Neural cell (in vitro differentiated cells): ENCODE results near the gene GCDH. TPM values are rescaled to one million over a fixed set of nuclear protein-coding genes. Genes with fewer than 3 reads are reported as not detected.

Source experiments
- H2AFZ ChIP-seq: fragments of 200-600, 300-800 bp; sonication (generic), shearing (Covaris generic); 2 replicates; pipeline ENCODE4 v1.6.0; 2014; ENCODE audit warnings: low read depth, mild to moderate bottlenecking, antibody characterized with exemption, low read length, moderate library complexity
- H3F3A ChIP-seq: fragments of 200-600 bp; shearing (Covaris generic); 2 replicates; pipeline ENCODE4 v1.6.1; 2016; ENCODE audit warnings: mild to moderate bottlenecking, moderate library complexity, mixed read lengths, antibody characterized with exemption, low read length; ENCODE audit not compliant: insufficient read depth, poor library complexity, severe bottlenecking
- H3K27ac ChIP-seq: fragments of 200-600, 300-800 bp; sonication (generic), shearing (Covaris generic); 2 replicates; pipeline ENCODE4 v1.5.1; 2014; ENCODE audit warnings: mild to moderate bottlenecking, low read length, moderate library complexity
- H3K27me3 ChIP-seq: fragments of 300-800, 200-600 bp; sonication (generic), shearing (Covaris generic); 2 replicates; pipeline ENCODE4 v1.6.0; 2014; ENCODE audit warnings: mild to moderate bottlenecking, low read depth, low read length, moderate library complexity; ENCODE audit not compliant: insufficient read depth
- H3K36me3 ChIP-seq: fragments of 300-800, 200-600 bp; sonication (generic), shearing (Covaris generic); 2 replicates; pipeline ENCODE4 v1.5.1; 2014; ENCODE audit warnings: mild to moderate bottlenecking, antibody characterized with exemption, low read length, moderate library complexity; ENCODE audit not compliant: insufficient read depth
- H3K4me2 ChIP-seq: fragments of 300-800, 200-600 bp; sonication (generic), shearing (Covaris generic); 2 replicates; pipeline ENCODE4 v1.6.0; 2014; ENCODE audit warnings: mild to moderate bottlenecking, low read length
- H3K4me3 ChIP-seq: fragments of 300-800, 200-600 bp; sonication (generic), shearing (Covaris generic); 2 replicates; pipeline ENCODE4 v1.5.1; 2014; ENCODE audit warnings: mild to moderate bottlenecking, low read length, moderate library complexity
- H3K79me2 ChIP-seq: fragments of 200-600 bp; shearing (Covaris generic); replicated peaks from 2 replicates; pipeline ENCODE4 v1.6.0; 2014; ENCODE audit warnings: mild to moderate bottlenecking, low read length, moderate library complexity; ENCODE audit not compliant: insufficient read depth
- H3K9ac ChIP-seq: fragments of 300-800, 200-600 bp; sonication (generic), shearing (Covaris generic); 2 replicates; pipeline ENCODE4 v1.6.1; 2016; ENCODE audit warnings: mild to moderate bottlenecking, low read length, mixed read lengths
- H3K9me2 ChIP-seq: fragments of 200-600 bp; shearing (Covaris generic); 2 replicates; pipeline ENCODE4 v1.6.1; 2016; ENCODE audit warnings: mild to moderate bottlenecking, low read length, mixed read lengths; ENCODE audit not compliant: insufficient read depth
- H3K9me3 ChIP-seq: fragments of 200-600, 300-800 bp; sonication (generic), shearing (Covaris generic); 2 replicates; pipeline ENCODE4 v1.6.1; 2016; ENCODE audit warnings: mild to moderate bottlenecking, mixed run types, low read length, moderate library complexity, mixed read lengths
- H4K20me1 ChIP-seq: fragments of 200-600 bp; shearing (Covaris generic); 2 replicates; pipeline ENCODE4 v1.6.1; 2016; ENCODE audit warnings: mild to moderate bottlenecking, mixed run types; ENCODE audit not compliant: insufficient read depth
- EP300 ChIP-seq: fragments of 450-650 bp; conservative IDR thresholded peaks from 2 replicates; pipeline ENCODE4 v1.6.1; 2014; ENCODE audit warnings: antibody characterized with exemption, mild to moderate bottlenecking, moderate library complexity; ENCODE audit not compliant: poor library complexity, severe bottlenecking
- EZH2 ChIP-seq: fragments of 200-600, 300-800 bp; shearing (Covaris generic), sonication (generic); IDR thresholded peaks from 2 replicates; pipeline ENCODE4 v1.6.1; 2014; ENCODE audit warnings: antibody characterized with exemption, low read length, borderline replicate concordance, mild to moderate bottlenecking; ENCODE audit not compliant: insufficient read depth, poor library complexity, severe bottlenecking
- MXI1 ChIP-seq: fragments of 450-650 bp; conservative IDR thresholded peaks from 2 replicates; pipeline ENCODE4 v1.6.1; 2014; ENCODE audit warnings: antibody characterized with exemption, mild to moderate bottlenecking; ENCODE audit not compliant: poor library complexity, severe bottlenecking
- POLR2AphosphoS5 ChIP-seq: IDR thresholded peaks from 2 replicates; pipeline ENCODE4 v1.6.1; 2012
- RAD21 ChIP-seq: fragments of 450-650 bp; conservative IDR thresholded peaks from 2 replicates; pipeline ENCODE4 v1.6.1; 2014; ENCODE audit warnings: antibody characterized with exemption, mild to moderate bottlenecking, moderate library complexity
- SMC3 ChIP-seq: fragments of 450-650 bp; conservative IDR thresholded peaks from 2 replicates; pipeline ENCODE4 v1.6.1; 2014; ENCODE audit warnings: antibody characterized with exemption, mild to moderate bottlenecking, moderate library complexity; ENCODE audit not compliant: poor library complexity
- polyA plus RNA-seq: library from polyadenylated mRNA; depleted of rRNA; stranded (reverse); fragments of >200 nt; gene quantifications from 2 replicates; pipeline ENCODE4 v1.2.3, GENCODE V29; 2014
- TF ChIP-seq, protein P1 (sequence below): IDR thresholded peaks from 2 replicates; pipeline ENCODE4 v1.6.1; 2012; ENCODE audit warnings: borderline replicate concordance
- TF ChIP-seq, protein P2 (sequence below): fragments of 450-650 bp; IDR thresholded peaks from 2 replicates; pipeline ENCODE4 v1.5.1; 2014; ENCODE audit warnings: antibody characterized with exemption, mild to moderate bottlenecking, moderate library complexity; ENCODE audit not compliant: poor library complexity, severe bottlenecking

GCDH gene
- polyA plus RNA-seq, 1 donor from 2014 or later: 35.4 TPM

DNA sequence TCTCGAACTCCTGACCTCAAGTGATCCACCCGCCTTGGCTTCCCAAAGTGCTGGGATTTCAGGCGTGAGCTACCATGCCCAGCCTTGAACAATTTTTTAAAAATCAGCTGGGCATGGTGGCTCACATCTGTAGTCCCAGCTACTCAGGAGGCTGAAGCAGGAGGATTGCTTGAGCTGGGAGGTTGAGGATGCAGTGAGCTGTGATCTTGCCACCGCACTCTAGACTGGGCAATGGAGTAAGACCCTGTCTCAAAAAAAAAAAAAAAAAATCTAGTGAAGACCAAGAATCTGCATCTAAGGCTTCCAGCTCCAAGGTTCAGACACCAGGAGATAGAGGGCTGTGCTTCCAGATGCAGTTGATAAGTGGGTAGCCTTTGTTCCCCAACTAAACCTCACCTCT is 26.8 kb upstream of the GCDH start:
- Histone ChIP-seq H3K27ac (no peak overlapping the region), H3K36me3 (peaks cover 4% of the 10 kb centered on the region), H3K9ac (no peak overlapping the region)

DNA sequence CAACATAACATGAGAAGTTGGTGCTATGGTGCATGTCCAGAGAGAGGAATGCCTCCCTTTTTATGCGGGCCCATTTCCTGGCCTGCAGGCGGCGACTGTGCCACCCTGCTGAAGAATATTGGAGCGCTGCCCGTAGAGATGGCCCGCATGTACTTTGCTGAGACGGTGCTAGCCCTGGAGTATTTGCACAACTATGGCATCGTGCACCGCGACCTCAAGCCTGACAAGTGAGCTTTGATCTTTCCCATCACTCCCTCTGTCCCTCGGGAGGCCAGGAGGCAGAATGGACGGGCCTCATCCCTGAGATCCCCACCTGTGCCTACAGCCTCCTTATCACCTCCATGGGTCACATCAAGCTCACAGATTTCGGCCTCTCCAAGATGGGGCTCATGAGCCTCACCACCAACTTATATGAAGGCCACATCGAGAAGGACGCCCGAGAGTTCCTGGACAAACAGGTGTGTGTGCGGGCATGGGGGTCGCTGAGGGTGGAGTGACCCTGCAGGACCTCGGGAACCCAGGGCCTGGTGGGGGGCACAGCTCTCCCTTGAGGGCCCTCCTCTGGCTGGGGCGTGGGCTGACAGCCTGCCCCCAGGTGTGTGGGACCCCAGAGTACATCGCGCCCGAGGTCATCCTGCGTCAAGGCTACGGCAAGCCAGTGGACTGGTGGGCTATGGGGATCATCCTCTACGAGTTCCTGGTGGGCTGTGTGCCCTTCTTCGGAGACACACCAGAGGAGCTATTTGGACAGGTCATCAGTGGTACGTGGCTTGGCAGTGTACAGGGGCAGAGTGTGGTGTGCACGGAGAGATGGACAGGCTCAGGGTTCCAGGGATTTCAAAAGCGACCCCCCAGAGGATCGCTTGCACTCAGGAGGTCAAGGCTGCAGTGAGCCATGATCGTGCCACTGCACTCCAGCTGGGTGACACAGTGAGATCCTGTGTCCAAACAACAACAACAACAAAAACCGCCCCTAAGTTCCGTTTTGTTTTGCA is 25.9 kb upstream of the GCDH start:
- Histone ChIP-seq H3K4me3 (no peak overlapping the region), H3K9me3 (no peaks in the 10 kb centered on the region), H3K27me3 (no peaks in the 10 kb centered on the region), H4K20me1 (no peaks in the 10 kb centered on the region), H3K79me2 (no peaks in the 10 kb centered on the region), H2AFZ (no peak overlapping the region), H3K4me2 (no peak overlapping the region), H3F3A (no peaks in the 10 kb centered on the region), H3K27ac (no peak overlapping the region), H3K36me3 (peaks cover 4% of the 10 kb centered on the region), H3K9ac (no peak overlapping the region), H3K9me2 (no peaks in the 10 kb centered on the region)
- TF ChIP-seq POLR2AphosphoS5 (no peak), EP300 (no peak), RAD21 (no peak), MXI1 (no peak), EZH2 (no peak)

More for the DNA sequence above, 26.8 kb upstream of the GCDH start:
- Histone ChIP-seq H3F3A (no peaks in the 10 kb centered on the region), H3K27me3 (no peaks in the 10 kb centered on the region), H4K20me1 (no peaks in the 10 kb centered on the region), H2AFZ (no peak overlapping the region), H3K9me3 (no peaks in the 10 kb centered on the region), H3K9me2 (no peaks in the 10 kb centered on the region), H3K4me2 (no peak overlapping the region), H3K4me3 (no peak overlapping the region), H3K79me2 (no peaks in the 10 kb centered on the region)
- TF ChIP-seq EP300: no peak
- TF ChIP-seq MXI1: no peak
- no peak for TF ChIP-seq POLR2AphosphoS5
- TF ChIP-seq, protein P1, sequence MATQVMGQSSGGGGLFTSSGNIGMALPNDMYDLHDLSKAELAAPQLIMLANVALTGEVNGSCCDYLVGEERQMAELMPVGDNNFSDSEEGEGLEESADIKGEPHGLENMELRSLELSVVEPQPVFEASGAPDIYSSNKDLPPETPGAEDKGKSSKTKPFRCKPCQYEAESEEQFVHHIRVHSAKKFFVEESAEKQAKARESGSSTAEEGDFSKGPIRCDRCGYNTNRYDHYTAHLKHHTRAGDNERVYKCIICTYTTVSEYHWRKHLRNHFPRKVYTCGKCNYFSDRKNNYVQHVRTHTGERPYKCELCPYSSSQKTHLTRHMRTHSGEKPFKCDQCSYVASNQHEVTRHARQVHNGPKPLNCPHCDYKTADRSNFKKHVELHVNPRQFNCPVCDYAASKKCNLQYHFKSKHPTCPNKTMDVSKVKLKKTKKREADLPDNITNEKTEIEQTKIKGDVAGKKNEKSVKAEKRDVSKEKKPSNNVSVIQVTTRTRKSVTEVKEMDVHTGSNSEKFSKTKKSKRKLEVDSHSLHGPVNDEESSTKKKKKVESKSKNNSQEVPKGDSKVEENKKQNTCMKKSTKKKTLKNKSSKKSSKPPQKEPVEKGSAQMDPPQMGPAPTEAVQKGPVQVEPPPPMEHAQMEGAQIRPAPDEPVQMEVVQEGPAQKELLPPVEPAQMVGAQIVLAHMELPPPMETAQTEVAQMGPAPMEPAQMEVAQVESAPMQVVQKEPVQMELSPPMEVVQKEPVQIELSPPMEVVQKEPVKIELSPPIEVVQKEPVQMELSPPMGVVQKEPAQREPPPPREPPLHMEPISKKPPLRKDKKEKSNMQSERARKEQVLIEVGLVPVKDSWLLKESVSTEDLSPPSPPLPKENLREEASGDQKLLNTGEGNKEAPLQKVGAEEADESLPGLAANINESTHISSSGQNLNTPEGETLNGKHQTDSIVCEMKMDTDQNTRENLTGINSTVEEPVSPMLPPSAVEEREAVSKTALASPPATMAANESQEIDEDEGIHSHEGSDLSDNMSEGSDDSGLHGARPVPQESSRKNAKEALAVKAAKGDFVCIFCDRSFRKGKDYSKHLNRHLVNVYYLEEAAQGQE: no peak
- no peak for TF ChIP-seq SMC3
- TF ChIP-seq, protein P2, sequence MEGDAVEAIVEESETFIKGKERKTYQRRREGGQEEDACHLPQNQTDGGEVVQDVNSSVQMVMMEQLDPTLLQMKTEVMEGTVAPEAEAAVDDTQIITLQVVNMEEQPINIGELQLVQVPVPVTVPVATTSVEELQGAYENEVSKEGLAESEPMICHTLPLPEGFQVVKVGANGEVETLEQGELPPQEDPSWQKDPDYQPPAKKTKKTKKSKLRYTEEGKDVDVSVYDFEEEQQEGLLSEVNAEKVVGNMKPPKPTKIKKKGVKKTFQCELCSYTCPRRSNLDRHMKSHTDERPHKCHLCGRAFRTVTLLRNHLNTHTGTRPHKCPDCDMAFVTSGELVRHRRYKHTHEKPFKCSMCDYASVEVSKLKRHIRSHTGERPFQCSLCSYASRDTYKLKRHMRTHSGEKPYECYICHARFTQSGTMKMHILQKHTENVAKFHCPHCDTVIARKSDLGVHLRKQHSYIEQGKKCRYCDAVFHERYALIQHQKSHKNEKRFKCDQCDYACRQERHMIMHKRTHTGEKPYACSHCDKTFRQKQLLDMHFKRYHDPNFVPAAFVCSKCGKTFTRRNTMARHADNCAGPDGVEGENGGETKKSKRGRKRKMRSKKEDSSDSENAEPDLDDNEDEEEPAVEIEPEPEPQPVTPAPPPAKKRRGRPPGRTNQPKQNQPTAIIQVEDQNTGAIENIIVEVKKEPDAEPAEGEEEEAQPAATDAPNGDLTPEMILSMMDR: no peak
